HepG2 (cell line): ENCODE data around the gene APOA1. TPM values are rescaled to one million over a fixed set of nuclear protein-coding genes. Genes with fewer than 3 reads are reported as not detected.

ENCODE experiments used
- CBX2 ChIP-seq, 2 experiments: fragments of 200-600 bp in 1 of 2; sonication (generic); formaldehyde crosslinking in 1 of 2; IDR thresholded peaks; 2 replicates each; pipeline versions ENCODE4 v1.7.0 to v1.8.1; 2018 to 2022; ENCODE audit warnings: low read depth in 2 of 2, low read length in 1 of 2, mild to moderate bottlenecking in 1 of 2, missing genetic modification reagents in 1 of 2
- EHMT2 ChIP-seq: fragments of 200-600 bp; sonication (generic); IDR thresholded peaks from 2 replicates; pipeline ENCODE4 v1.7.0; 2017; ENCODE audit warnings: antibody characterized with exemption, low read depth, low read length, borderline replicate concordance
- HNF4A ChIP-seq: sonication (generic); formaldehyde crosslinking; IDR thresholded peaks from 2 replicates; pipeline ENCODE4 v1.4.0; 2020; ENCODE audit warnings: missing genetic modification reagents
- NCOA5 ChIP-seq: sonication (generic); formaldehyde crosslinking; IDR thresholded peaks from 2 replicates; pipeline ENCODE4 v1.4.0; 2020; ENCODE audit warnings: missing genetic modification reagents
- SAP130 ChIP-seq: IDR thresholded peaks from 2 replicates; pipeline ENCODE4 v1.6.1; 2016; ENCODE audit warnings: low read depth
- SIX4 ChIP-seq: sonication (generic); formaldehyde crosslinking; IDR thresholded peaks from 2 replicates; pipeline ENCODE4 v1.4.0; 2020; ENCODE audit warnings: missing genetic modification reagents
- SMARCE1 ChIP-seq: fragments of 450-650 bp; IDR thresholded peaks from 2 replicates; pipeline ENCODE4 v1.6.1; 2017; ENCODE audit warnings: borderline replicate concordance
- SNRNP70 ChIP-seq: fragments of 200-400 bp; formaldehyde crosslinking; IDR thresholded peaks from 2 replicates; pipeline ENCODE4 v1.6.1; 2017; ENCODE audit warnings: mild to moderate bottlenecking, low read depth, low read length, moderate library complexity
- TOPORS ChIP-seq: sonication (generic); formaldehyde crosslinking; IDR thresholded peaks from 2 replicates; pipeline ENCODE4 v1.8.0; 2023; ENCODE audit warnings: mild to moderate bottlenecking, missing genetic modification reagents
- ZFP82 ChIP-seq: sonication (generic); formaldehyde crosslinking; IDR thresholded peaks from 2 replicates; pipeline ENCODE4 v1.5.1; 2020; ENCODE audit warnings: mild to moderate bottlenecking, missing genetic modification reagents, borderline replicate concordance
- ZNF354B ChIP-seq: sonication (generic); formaldehyde crosslinking; IDR thresholded peaks from 2 replicates; pipeline ENCODE4 v1.8.0; 2022; ENCODE audit warnings: mild to moderate bottlenecking, missing genetic modification reagents
- ZNF567 ChIP-seq: sonication (generic); formaldehyde crosslinking; IDR thresholded peaks from 2 replicates; pipeline ENCODE4 v1.8.1; 2023; ENCODE audit warnings: mild to moderate bottlenecking, missing genetic modification reagents, borderline replicate concordance
- ZNF737 ChIP-seq: sonication (generic); formaldehyde crosslinking; IDR thresholded peaks from 2 replicates; pipeline ENCODE4 v1.5.0; 2020; ENCODE audit warnings: missing genetic modification reagents, mild to moderate bottlenecking, borderline replicate concordance
- polyA plus RNA-seq, 8 experiments: library from polyadenylated mRNA; depleted of rRNA in 3 of 8; stranded (reverse) in 7 of 8; unstranded in 1 of 8; fragments of >200 nt; fragmentation: Illumina TruSeq in 4 of 8; extraction: Trizol in 4 of 8; gene quantifications; 2 replicates each; pipeline versions ENCODE4 v1.2.1 to v1.2.3, GENCODE V29; 2011 to 2016; ENCODE audit warnings: low read depth in 4 of 8, missing spikeins in 1 of 8, mixed read lengths in 1 of 8; ENCODE audit not compliant: insufficient read depth in 1 of 8
- total RNA-seq, 5 experiments: library from RNA; depleted of rRNA; stranded (reverse); fragments of >200 nt; fragmentation: Illumina TruSeq; extraction: Trizol; gene quantifications; 2 replicates each; pipeline ENCODE4 v1.2.3, GENCODE V29; 2016; ENCODE audit warnings: low read depth in 1 of 5
- TF ChIP-seq, protein P1 (sequence below): conservative IDR thresholded peaks from 2 replicates; pipeline ENCODE4 v1.6.1; 2018; ENCODE audit warnings: missing genetic modification reagents
- TF ChIP-seq, protein P2 (sequence below): sonication (generic); formaldehyde crosslinking; IDR thresholded peaks from 2 replicates; pipeline ENCODE4 v1.8.0; 2022; ENCODE audit warnings: mild to moderate bottlenecking, missing genetic modification reagents, moderate library complexity
- TF ChIP-seq, protein P3 (sequence below): sonication (generic); formaldehyde crosslinking; IDR thresholded peaks from 2 replicates; pipeline ENCODE4 v1.5.1; 2020; ENCODE audit warnings: mild to moderate bottlenecking, missing genetic modification reagents, borderline replicate concordance
- TF ChIP-seq, protein P4 (sequence below): sonication (generic); formaldehyde crosslinking; IDR thresholded peaks from 2 replicates; pipeline ENCODE4 v1.9.0; 2021; ENCODE audit warnings: missing genetic modification reagents, borderline replicate concordance

APOA1 gene
- total and polyA plus RNA-seq, 2 of the 13 experiments (the other 11 are each of a cell fraction or from before 2014, with no cell fraction given), result 1,973 to 5,485 TPM

DNA sequence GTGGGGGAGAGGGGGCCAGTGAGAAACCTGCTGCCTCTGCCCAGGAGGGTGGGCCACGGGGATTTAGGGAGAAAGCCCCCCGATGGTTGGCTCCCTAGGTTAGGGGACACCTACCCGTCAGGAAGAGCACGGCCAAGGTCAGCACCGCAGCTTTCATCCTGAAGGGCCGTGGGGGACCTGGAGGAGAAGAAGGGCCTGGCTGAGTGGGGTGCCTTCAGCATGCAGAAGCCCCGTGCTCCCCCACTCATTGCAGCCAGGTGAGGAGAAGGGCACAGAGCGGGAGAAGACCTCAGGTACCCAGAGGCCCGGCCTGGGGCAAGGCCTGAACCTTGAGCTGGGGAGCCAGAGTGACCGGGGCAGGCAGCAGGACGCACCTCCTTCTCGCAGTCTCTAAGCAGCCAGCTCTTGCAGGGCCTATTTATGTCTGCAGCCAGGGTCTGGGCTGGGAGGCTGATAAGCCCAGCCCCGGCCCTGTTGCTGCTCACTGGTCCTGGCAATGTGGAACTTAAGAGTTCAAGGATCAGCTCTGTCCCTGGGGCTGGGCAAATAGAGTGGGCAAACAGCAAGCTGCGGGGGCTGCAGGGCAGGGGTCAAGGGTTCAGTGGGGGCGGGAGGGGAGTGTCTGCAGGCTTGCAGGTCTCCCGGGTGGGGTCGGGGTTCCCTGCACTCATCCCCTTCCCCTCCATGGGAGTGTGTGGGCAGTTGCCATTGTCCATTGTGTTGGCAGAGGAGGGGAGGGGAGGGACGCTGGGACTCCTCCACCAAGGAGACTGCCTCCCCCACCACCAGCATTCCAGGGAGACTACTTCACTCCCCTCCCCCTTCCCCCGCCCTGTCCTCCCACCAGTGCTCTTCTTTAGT lies at the start of gene APOA1 (continued):
- TF ChIP-seq, protein P1, sequence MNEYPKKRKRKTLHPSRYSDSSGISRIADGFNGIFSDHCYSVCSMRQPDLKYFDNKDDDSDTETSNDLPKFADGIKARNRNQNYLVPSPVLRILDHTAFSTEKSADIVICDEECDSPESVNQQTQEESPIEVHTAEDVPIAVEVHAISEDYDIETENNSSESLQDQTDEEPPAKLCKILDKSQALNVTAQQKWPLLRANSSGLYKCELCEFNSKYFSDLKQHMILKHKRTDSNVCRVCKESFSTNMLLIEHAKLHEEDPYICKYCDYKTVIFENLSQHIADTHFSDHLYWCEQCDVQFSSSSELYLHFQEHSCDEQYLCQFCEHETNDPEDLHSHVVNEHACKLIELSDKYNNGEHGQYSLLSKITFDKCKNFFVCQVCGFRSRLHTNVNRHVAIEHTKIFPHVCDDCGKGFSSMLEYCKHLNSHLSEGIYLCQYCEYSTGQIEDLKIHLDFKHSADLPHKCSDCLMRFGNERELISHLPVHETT, result peak; percentile 33; the same call in 1 of the 2 replicates
- TF ChIP-seq, protein P2, sequence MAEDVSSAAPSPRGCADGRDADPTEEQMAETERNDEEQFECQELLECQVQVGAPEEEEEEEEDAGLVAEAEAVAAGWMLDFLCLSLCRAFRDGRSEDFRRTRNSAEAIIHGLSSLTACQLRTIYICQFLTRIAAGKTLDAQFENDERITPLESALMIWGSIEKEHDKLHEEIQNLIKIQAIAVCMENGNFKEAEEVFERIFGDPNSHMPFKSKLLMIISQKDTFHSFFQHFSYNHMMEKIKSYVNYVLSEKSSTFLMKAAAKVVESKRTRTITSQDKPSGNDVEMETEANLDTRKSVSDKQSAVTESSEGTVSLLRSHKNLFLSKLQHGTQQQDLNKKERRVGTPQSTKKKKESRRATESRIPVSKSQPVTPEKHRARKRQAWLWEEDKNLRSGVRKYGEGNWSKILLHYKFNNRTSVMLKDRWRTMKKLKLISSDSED (CRISPR knock-in tag), result no peak
- TF ChIP-seq CBX2 (IDR thresholded peaks at IDR 0.05; ENCODE audit: low read depth, low read length) (no peak), CBX2 (CRISPR knock-in tag; IDR thresholded peaks at IDR 0.05; ENCODE audit: low read depth) (no peak), ZNF737 (CRISPR knock-in tag) (0 out of 2 replicates have a peak, but pooled peaks have one; percentile 14), TOPORS (peak; percentile 97), EHMT2 (no peak), SAP130 (CRISPR knock-in tag) (peak; percentile 89), NCOA5 (no peak), ZNF567 (CRISPR knock-in tag) (0 out of 2 replicates have a peak, but pooled peaks have one; percentile 31), ZNF354B (CRISPR knock-in tag) (peak; percentile 57; the same call in 1 of the 2 replicates), SIX4 (CRISPR knock-in tag) (no peak; the same call in 1 of the 2 replicates), SMARCE1 (no peak), ZFP82 (CRISPR knock-in tag) (no peak), SNRNP70 (no peak), HNF4A (peak; percentile 94)
- TF ChIP-seq, protein P3, sequence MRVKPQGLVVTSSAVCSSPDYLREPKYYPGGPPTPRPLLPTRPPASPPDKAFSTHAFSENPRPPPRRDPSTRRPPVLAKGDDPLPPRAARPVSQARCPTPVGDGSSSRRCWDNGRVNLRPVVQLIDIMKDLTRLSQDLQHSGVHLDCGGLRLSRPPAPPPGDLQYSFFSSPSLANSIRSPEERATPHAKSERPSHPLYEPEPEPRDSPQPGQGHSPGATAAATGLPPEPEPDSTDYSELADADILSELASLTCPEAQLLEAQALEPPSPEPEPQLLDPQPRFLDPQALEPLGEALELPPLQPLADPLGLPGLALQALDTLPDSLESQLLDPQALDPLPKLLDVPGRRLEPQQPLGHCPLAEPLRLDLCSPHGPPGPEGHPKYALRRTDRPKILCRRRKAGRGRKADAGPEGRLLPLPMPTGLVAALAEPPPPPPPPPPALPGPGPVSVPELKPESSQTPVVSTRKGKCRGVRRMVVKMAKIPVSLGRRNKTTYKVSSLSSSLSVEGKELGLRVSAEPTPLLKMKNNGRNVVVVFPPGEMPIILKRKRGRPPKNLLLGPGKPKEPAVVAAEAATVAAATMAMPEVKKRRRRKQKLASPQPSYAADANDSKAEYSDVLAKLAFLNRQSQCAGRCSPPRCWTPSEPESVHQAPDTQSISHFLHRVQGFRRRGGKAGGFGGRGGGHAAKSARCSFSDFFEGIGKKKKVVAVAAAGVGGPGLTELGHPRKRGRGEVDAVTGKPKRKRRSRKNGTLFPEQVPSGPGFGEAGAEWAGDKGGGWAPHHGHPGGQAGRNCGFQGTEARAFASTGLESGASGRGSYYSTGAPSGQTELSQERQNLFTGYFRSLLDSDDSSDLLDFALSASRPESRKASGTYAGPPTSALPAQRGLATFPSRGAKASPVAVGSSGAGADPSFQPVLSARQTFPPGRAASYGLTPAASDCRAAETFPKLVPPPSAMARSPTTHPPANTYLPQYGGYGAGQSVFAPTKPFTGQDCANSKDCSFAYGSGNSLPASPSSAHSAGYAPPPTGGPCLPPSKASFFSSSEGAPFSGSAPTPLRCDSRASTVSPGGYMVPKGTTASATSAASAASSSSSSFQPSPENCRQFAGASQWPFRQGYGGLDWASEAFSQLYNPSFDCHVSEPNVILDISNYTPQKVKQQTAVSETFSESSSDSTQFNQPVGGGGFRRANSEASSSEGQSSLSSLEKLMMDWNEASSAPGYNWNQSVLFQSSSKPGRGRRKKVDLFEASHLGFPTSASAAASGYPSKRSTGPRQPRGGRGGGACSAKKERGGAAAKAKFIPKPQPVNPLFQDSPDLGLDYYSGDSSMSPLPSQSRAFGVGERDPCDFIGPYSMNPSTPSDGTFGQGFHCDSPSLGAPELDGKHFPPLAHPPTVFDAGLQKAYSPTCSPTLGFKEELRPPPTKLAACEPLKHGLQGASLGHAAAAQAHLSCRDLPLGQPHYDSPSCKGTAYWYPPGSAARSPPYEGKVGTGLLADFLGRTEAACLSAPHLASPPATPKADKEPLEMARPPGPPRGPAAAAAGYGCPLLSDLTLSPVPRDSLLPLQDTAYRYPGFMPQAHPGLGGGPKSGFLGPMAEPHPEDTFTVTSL (CRISPR knock-in tag), result no peak; the same call in 1 of the 2 replicates
- TF ChIP-seq, protein P4, sequence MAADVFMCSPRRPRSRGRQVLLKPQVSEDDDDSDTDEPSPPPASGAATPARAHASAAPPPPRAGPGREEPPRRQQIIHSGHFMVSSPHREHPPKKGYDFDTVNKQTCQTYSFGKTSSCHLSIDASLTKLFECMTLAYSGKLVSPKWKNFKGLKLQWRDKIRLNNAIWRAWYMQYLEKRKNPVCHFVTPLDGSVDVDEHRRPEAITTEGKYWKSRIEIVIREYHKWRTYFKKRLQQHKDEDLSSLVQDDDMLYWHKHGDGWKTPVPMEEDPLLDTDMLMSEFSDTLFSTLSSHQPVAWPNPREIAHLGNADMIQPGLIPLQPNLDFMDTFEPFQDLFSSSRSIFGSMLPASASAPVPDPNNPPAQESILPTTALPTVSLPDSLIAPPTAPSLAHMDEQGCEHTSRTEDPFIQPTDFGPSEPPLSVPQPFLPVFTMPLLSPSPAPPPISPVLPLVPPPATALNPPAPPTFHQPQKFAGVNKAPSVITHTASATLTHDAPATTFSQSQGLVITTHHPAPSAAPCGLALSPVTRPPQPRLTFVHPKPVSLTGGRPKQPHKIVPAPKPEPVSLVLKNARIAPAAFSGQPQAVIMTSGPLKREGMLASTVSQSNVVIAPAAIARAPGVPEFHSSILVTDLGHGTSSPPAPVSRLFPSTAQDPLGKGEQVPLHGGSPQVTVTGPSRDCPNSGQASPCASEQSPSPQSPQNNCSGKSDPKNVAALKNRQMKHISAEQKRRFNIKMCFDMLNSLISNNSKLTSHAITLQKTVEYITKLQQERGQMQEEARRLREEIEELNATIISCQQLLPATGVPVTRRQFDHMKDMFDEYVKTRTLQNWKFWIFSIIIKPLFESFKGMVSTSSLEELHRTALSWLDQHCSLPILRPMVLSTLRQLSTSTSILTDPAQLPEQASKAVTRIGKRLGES, result peak; percentile 65; the same call in 1 of the 2 replicates
